Osteocyte (in vitro differentiated cells): ENCODE data around the gene CDC14A. TPM values are rescaled to one million over a fixed set of nuclear protein-coding genes. Genes with fewer than 3 reads are reported as not detected.
"Not testable (repeated sequence)": the region's sequence is repeated elsewhere in the genome, so short reads cannot be mapped to it uniquely, and the experiment has no call there.

Experiments used
- DNase-seq: peaks from one replicate; pipeline ENCODE4 v3.0.0; 2021; ENCODE audit warnings: mixed read lengths; ENCODE audit not compliant: unreplicated experiment; ENCODE audit errors: extremely low spot score
- H3K27ac Mint-ChIP-seq: one replicate; pipeline ENCODE4 v1.8.0; 2021; ENCODE audit warnings: mild to moderate bottlenecking, mixed read lengths; ENCODE audit not compliant: unreplicated experiment
- H3K27me3 Mint-ChIP-seq: one replicate; pipeline ENCODE4 v1.8.0; 2021; ENCODE audit warnings: mixed read lengths; ENCODE audit not compliant: unreplicated experiment
- H3K36me3 Mint-ChIP-seq: one replicate; pipeline ENCODE4 v1.8.0; 2021; ENCODE audit warnings: mixed read lengths; ENCODE audit not compliant: unreplicated experiment
- H3K4me1 Mint-ChIP-seq: one replicate; pipeline ENCODE4 v1.8.0; 2021; ENCODE audit warnings: mixed read lengths; ENCODE audit not compliant: unreplicated experiment
- H3K4me3 Mint-ChIP-seq: one replicate; pipeline ENCODE4 v1.8.0; 2021; ENCODE audit warnings: mild to moderate bottlenecking, moderate library complexity, mixed read lengths; ENCODE audit not compliant: unreplicated experiment
- H3K9me3 Mint-ChIP-seq: one replicate; pipeline ENCODE4 v1.8.0; 2021; ENCODE audit warnings: mixed read lengths; ENCODE audit not compliant: unreplicated experiment
- total RNA-seq: library from RNA; stranded (reverse); gene quantifications from 2 replicates; pipeline ENCODE4 v1.2.1, GENCODE V29; 2021
- TF ChIP-seq, protein P1 (sequence below): fragments of 200-600 bp; sonication (generic); IDR thresholded peaks from 2 replicates; pipeline ENCODE4 v1.5.0; 2021; ENCODE audit warnings: antibody characterized with exemption, mild to moderate bottlenecking, moderate library complexity

The CDC14A gene
- total RNA-seq, 1 donor from 2014 or later, result 2.8 TPM

DNA sequence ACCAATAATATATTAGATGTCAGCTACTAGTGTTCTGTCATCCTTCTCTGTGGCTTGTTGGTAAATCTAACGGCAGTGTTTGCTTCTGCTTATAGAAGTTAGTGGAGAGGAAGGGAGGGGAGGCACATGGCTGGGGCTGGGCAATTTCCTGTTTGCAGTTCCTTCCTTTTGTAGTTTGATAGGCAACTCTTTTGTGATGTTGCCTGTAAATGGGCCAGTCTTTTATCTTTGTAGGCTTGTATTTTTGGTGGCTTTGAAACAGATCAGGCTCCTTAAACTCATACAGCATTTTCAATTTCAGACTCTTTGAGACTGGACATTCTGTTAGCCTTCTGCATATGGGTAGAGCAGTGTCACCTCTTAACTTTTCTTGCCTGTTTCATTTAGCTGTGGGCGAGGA, 48.1 kb downstream of the CDC14A start:
- no peak overlapping the region for H3K4me3 Mint-ChIP-seq
- no peaks in the 10 kb centered on the region for H3K9me3 Mint-ChIP-seq
- no peak overlapping the region for H3K27ac Mint-ChIP-seq
- TF ChIP-seq, protein P1, sequence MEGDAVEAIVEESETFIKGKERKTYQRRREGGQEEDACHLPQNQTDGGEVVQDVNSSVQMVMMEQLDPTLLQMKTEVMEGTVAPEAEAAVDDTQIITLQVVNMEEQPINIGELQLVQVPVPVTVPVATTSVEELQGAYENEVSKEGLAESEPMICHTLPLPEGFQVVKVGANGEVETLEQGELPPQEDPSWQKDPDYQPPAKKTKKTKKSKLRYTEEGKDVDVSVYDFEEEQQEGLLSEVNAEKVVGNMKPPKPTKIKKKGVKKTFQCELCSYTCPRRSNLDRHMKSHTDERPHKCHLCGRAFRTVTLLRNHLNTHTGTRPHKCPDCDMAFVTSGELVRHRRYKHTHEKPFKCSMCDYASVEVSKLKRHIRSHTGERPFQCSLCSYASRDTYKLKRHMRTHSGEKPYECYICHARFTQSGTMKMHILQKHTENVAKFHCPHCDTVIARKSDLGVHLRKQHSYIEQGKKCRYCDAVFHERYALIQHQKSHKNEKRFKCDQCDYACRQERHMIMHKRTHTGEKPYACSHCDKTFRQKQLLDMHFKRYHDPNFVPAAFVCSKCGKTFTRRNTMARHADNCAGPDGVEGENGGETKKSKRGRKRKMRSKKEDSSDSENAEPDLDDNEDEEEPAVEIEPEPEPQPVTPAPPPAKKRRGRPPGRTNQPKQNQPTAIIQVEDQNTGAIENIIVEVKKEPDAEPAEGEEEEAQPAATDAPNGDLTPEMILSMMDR, result no peak
- no peaks in the 10 kb centered on the region for H3K36me3 Mint-ChIP-seq
- no peaks in the 10 kb centered on the region for H3K27me3 Mint-ChIP-seq
- DNase-seq, result no peak
- H3K4me1 Mint-ChIP-seq, result peaks cover 3% of the 10 kb centered on the region

DNA sequence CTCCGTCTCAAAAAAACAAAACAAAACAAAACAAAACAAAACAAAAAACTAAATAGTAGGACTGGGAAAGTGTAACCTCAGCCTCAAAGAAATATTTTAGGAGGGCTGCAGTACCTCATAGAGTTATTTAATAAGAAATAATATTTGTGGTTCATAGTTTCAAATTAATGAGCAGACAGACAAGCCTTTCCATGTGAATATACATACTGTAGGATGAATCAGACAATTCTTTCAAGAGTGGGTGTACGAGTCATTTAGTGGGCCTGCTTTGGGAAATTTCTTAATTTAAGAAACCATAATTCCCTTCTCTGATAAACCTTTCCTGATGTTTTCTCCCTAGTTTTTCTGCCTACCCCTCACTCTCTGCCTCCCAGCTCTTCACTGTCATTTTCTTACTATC, 52.5 kb downstream of the CDC14A start:
- TF ChIP-seq, protein P1, result no peak
- Mint-ChIP-seq H3K9me3 (no peaks in the 10 kb centered on the region), H3K4me3 (no peak overlapping the region), H3K27me3 (no peaks in the 10 kb centered on the region), H3K27ac (no peak overlapping the region), H3K4me1 (peaks cover 3% of the 10 kb centered on the region), H3K36me3 (no peaks in the 10 kb centered on the region)
- no peak for DNase-seq

DNA sequence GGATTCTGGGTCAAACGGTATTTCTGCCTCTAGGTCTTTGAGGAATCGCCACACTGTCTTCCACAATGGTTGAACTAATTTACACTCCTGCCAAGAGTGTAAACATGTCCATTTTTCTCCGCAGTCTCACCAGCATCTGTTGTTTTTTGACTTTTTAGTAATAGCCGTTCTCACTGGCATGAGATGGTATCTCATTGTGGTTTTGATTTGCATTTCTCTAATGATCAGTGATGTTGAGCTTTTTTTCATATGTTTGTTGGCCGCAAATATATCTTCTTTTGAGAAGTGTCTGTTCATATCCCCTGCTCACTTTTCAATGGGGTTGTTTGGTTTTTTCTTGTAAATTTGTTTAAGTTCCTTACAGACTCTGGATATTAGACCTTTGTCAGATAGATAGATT, 53.6 kb downstream of the CDC14A start:
- not testable (repeated sequence) for H3K27me3 Mint-ChIP-seq, H3K27ac Mint-ChIP-seq, DNase-seq, H3K36me3 Mint-ChIP-seq, H3K9me3 Mint-ChIP-seq, H3K4me3 Mint-ChIP-seq, H3K4me1 Mint-ChIP-seq

DNA sequence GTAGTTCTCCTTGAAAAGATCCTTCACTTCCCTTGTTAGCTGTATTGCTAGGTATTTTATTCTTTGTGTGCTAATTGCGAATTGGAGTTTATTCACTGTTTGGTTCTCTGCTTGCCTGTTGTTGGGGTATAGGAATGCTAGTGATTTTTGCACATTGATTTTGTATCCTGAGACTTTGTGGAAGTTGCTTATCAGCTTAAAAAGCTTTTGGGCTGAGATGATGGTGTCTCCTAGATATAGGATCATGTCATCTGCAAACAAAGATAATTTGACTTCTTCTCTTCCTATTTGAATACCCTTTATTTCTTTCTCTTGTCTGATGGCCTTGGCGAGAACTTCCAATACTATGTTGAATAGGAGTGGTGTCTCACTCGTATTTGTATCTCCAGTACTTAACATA, 55.1 kb downstream of the CDC14A start:
- DNase-seq, H3K9me3 Mint-ChIP-seq, H3K27ac Mint-ChIP-seq, H3K4me1 Mint-ChIP-seq, H3K27me3 Mint-ChIP-seq, H3K36me3 Mint-ChIP-seq, H3K4me3 Mint-ChIP-seq: not testable (repeated sequence)

DNA sequence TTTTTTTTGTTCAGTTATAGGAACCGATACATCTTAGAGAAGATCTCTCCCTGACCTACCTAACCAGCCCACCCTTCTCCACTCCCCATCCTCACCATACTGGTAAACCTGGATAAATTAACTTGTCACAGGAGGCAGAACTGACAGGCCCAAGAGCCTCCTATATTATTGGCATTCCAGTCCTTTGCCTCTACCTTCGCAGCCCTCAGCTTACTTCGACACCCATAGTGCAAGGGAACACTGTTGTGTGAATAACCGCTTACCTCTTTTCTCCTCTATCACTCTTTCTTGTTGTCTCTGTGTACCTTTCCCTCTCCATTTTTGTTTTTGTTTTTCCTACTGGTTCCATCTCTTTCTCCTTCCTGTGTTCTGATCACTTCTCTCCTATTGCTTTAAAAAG, 58.7 kb downstream of the CDC14A start:
- Mint-ChIP-seq H3K36me3 (no peaks in the 10 kb centered on the region), H3K27me3 (no peaks in the 10 kb centered on the region), H3K4me1 (peaks cover 8% of the 10 kb centered on the region), H3K27ac (peak overlapping the region; percentile 21), H3K4me3 (no peak overlapping the region), H3K9me3 (no peaks in the 10 kb centered on the region)
- no peak for DNase-seq
- TF ChIP-seq, protein P1, result no peak

DNA sequence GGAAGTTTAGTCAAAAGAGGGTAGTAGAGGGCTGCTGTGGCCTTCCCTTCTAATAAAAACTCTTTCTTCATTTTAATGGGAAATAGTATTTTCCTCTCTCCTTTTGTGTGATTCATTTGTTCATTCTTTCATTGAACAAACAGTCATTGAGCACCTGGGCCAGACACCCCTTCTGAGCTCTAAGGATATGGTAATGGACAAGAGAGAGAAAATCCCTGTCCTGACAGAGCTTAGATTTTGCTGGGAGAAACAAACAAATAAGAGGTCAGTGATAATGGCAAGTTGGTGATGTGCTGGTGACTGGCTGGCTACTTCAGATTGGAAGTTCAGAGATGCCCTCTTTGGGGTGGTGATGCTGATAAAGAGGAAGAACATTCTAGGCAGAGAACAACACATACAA, 59.3 kb downstream of the CDC14A start:
- Mint-ChIP-seq H3K27ac (no peak overlapping the region), H3K36me3 (no peaks in the 10 kb centered on the region)
- TF ChIP-seq, protein P1, result no peak

More for the DNA sequence above, 59.3 kb downstream of the CDC14A start:
- DNase-seq, result no peak
- no peaks in the 10 kb centered on the region for H3K27me3 Mint-ChIP-seq
- H3K4me3 Mint-ChIP-seq, result no peak overlapping the region
- no peaks in the 10 kb centered on the region for H3K9me3 Mint-ChIP-seq
- peaks cover 8% of the 10 kb centered on the region for H3K4me1 Mint-ChIP-seq
